ENCODE results near the gene LAMTOR3.

The LAMTOR3 gene

GRCh38 chr4:99853999-99854398, 40.2 kb downstream of the LAMTOR3 start:
- TF ChIP-seq CTCF (IDR thresholded peaks at IDR 0.05), result no peak
- peaks cover 10% of the 10 kb centered on the region for H3K9me3 Mint-ChIP-seq
- no peaks in the 10 kb centered on the region for H3K36me3 Mint-ChIP-seq (ENCODE audit: low read depth)
- H3K4me1 Mint-ChIP-seq, result peaks cover 20% of the 10 kb centered on the region
- H3K4me3 Mint-ChIP-seq, result no peak overlapping the region
- peaks cover 10% of the 10 kb centered on the region for H3K27me3 Mint-ChIP-seq (ENCODE audit: low read depth, poor library complexity)
- no peak overlapping the region for H3K27ac Mint-ChIP-seq
- no peak for DNase-seq

GRCh38 chr4:99853190-99853589, 41.0 kb downstream of the LAMTOR3 start:
- Mint-ChIP-seq H3K36me3 (ENCODE audit: low read depth) (no peaks in the 10 kb centered on the region), H3K4me1 (peaks cover 20% of the 10 kb centered on the region), H3K4me3 (no peak overlapping the region), H3K27me3 (ENCODE audit: low read depth, poor library complexity) (peaks cover 10% of the 10 kb centered on the region), H3K9me3 (peaks cover 10% of the 10 kb centered on the region), H3K27ac (no peak overlapping the region)
- no peak for DNase-seq
- no peak for TF ChIP-seq CTCF (IDR thresholded peaks at IDR 0.05)

GRCh38 chr4:99852199-99852749, 42.0 kb downstream of the LAMTOR3 start:
- peaks cover 20% of the 10 kb centered on the region for H3K4me1 Mint-ChIP-seq
- peaks cover 10% of the 10 kb centered on the region for H3K27me3 Mint-ChIP-seq (ENCODE audit: low read depth, poor library complexity)
- no peak overlapping the region for H3K27ac Mint-ChIP-seq
- DNase-seq, result no peak
- H3K36me3 Mint-ChIP-seq (ENCODE audit: low read depth), result no peaks in the 10 kb centered on the region
- H3K9me3 Mint-ChIP-seq, result peaks cover 10% of the 10 kb centered on the region
- TF ChIP-seq CTCF (IDR thresholded peaks at IDR 0.05), result no peak
- no peak overlapping the region for H3K4me3 Mint-ChIP-seq

- TF ChIP-seq CTCF (IDR thresholded peaks at IDR 0.05), result no peak
- H3K4me3 Mint-ChIP-seq, result no peak overlapping the region
- no peaks in the 10 kb centered on the region for H3K9me3 Mint-ChIP-seq
- peaks cover 10% of the 10 kb centered on the region for H3K27me3 Mint-ChIP-seq (ENCODE audit: low read depth, poor library complexity)
- DNase-seq, result no peak
- no peaks in the 10 kb centered on the region for H3K4me1 Mint-ChIP-seq
- no peak overlapping the region for H3K27ac Mint-ChIP-seq
- no peaks in the 10 kb centered on the region for H3K36me3 Mint-ChIP-seq (ENCODE audit: low read depth)
Measured at GRCh38 chr4:99848591-99849001, 45.6 kb downstream of the LAMTOR3 start.

- no peak for DNase-seq
- H3K9me3 Mint-ChIP-seq, result no peaks in the 10 kb centered on the region
- H3K4me1 Mint-ChIP-seq, result no peaks in the 10 kb centered on the region
- no peaks in the 10 kb centered on the region for H3K36me3 Mint-ChIP-seq (ENCODE audit: low read depth)
- no peak overlapping the region for H3K4me3 Mint-ChIP-seq
- peaks cover 9% of the 10 kb centered on the region for H3K27me3 Mint-ChIP-seq (ENCODE audit: low read depth, poor library complexity)
- no peak overlapping the region for H3K27ac Mint-ChIP-seq
- no peak for TF ChIP-seq CTCF (IDR thresholded peaks at IDR 0.05)
Measured at GRCh38 chr4:99847362-99847976, 46.8 kb downstream of the LAMTOR3 start.

- no peak for TF ChIP-seq CTCF (IDR thresholded peaks at IDR 0.05)
- H3K9me3 Mint-ChIP-seq, result no peaks in the 10 kb centered on the region
- H3K4me3 Mint-ChIP-seq, result no peak overlapping the region
- H3K27ac Mint-ChIP-seq, result no peak overlapping the region
- no peak for DNase-seq
- H3K27me3 Mint-ChIP-seq (ENCODE audit: low read depth, poor library complexity), result peaks cover 3% of the 10 kb centered on the region
- no peaks in the 10 kb centered on the region for H3K4me1 Mint-ChIP-seq
- no peaks in the 10 kb centered on the region for H3K36me3 Mint-ChIP-seq (ENCODE audit: low read depth)
Measured at GRCh38 chr4:99846891-99847290, 47.3 kb downstream of the LAMTOR3 start.

All from nephron progenitor cell (in vitro differentiated cells).